ENCODE data around the gene MAP4K4.

The MAP4K4 gene

DNA sequence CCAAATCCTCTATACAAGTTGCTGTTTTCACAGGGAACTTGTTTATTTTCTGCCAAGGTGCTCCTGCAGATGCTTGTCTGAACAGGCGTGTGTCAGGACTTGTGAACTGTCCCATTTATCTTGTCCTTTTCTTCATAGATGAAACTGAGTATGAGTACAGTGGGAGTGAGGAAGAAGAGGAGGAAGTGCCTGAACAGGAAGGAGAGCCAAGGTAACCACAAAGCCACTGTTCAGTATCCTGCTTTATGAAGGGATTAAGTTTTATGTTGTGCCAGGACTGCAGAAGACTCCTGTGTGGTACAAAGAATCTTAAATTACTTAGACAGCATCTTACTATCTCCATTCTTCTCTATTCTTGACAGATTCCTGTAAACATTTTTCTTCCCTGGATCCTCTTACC is 145.0 kb downstream of the MAP4K4 start:
- no peak for DNase-seq (ENCODE audit: low spot score)

DNA sequence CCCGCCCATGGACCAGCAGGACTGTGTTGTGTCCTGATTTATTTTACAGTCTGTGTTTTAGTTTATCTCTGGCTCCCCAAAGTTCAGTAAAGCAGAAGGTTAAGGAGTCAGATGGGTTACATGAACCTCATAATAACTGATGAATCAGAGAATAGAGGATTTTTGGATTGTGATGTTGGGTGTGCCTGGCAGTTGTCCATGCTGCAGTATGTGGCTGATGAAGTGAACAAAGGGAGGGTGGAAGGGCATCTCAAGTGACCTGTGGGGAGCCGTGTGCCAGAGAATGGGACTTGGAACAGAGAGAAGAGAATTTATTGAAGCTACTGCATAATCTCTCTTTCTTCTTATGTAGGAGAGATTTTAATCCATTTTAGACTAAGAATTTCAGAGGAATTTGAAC is 145.5 kb downstream of the MAP4K4 start:
- DNase-seq (ENCODE audit: low spot score): no peak

DNA sequence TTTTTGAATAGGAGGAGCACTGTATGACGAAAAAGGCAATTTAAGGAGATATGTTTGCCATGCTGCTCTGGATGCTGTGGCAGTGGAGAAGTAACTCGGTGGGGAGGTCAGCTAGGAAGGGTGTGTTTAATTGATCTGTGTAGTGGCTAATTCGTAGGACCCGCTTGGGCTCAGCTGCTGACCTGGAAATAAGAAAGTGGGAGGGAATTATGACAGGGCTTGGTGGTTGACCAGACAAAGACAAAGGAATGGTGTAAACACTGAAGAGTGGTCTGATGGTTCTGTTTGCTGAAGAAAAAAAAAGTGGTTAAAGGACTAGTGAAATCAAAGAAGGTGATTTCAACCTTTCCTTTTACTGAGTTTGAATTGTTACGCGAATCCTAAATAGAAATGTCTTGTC is 146.0 kb downstream of the MAP4K4 start:
- DNase-seq (ENCODE audit: low spot score): no peak

DNA sequence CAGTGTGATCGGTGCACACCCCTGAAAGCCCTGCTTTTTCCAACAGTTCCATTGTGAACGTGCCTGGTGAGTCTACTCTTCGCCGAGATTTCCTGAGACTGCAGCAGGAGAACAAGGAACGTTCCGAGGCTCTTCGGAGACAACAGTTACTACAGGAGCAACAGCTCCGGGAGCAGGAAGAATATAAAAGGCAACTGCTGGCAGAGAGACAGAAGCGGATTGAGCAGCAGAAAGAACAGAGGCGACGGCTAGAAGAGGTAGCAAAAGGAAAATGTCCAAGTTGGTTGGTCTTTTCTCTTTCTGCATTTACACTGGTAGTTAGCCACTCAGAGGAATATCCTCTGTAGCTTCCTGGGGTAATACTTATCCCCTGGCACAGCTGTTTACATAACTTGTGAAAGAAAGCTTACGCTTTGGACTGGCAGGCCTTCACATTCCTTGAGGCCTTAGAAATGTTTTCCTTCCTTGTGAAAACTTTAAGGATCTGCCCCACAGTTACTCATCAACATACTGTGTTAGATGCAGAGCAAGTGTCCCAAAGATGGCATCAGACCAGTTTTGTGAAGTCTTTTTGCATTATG is 146.6 kb downstream of the MAP4K4 start:
- no peak for DNase-seq (ENCODE audit: low spot score)

DNA sequence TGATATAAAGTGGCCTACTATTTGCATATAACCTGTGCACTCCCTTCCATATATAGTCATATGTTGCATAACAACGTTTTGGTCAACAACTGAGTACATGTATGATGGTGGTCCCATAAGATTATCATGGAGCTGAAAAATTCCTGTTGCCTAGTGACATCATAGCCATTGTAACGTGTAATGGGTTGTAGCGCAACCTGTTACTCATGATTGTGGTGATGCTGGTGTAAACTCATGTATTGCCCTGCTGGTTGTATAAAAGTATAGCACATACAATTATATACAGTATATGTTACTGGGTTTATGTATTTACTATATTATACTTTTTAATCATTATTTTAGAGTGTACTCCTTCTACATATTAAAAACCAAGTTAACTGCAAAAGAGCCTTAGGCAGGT is 149.5 kb downstream of the MAP4K4 start:
- DNase-seq (ENCODE audit: low spot score): no peak

DNA sequence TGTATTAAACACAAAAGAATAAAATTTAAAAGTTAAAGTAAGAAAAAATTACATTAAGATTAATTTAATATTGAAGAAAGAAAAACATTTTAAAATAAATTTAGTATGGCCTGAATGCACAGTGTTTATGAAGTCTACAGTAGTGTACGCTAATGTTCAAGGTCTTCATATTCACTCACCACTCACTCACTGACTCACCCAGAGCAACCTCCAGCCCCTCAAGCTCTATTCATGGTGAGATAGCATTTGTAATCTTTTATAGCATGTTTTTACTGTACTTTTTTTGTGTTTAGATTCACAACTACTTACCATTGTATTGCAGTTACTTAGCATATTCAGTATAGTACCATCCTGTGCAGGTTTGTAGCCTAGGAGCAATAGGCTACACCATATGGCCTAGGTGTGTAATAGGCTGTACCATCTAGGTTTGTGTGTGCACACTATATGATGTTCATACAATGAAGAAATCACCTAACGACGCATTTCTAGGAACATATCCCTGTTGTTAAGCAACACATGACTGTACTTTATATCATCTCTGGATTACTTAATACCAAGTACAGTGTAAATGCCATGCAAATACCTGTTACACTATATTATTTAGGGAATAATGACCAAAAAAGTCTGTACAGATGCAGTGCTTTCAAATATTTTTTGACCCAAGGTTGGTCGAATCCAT is 150.3 kb downstream of the MAP4K4 start:
- DNase-seq (ENCODE audit: low spot score): no peak

DNA sequence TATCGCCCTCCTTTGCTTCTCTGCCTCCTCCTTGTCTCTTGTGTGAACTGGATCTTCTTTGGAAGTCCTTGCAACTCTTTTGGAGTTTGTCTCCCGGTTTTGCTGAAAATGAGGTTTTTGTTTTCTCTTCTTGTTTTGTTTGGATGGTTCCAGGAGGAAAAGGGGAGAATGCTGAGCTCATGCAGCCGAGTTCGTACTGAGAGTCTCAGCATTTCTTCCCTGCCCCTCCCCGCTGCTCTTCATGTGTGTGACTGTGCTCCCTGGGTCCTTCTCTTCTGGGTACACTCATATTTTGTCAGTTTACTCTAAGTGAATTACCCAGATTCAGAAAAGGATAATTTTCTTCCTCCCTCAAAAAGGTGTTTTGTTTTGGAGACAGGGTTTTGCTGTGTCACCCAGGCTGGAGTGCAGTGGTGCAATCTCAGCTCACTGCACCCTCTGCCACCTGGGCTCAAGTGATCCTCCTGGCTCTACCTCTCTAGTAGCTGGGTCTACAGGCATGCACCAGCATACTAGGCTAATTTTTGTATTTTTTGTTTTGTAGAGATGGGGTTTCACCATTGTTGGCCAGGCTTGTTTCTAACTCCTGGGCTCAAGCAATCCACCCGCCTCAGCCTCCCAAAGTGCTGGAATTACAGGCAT is 151.4 kb downstream of the MAP4K4 start:
- peak; percentile 15 for DNase-seq (ENCODE audit: low spot score)

DNA sequence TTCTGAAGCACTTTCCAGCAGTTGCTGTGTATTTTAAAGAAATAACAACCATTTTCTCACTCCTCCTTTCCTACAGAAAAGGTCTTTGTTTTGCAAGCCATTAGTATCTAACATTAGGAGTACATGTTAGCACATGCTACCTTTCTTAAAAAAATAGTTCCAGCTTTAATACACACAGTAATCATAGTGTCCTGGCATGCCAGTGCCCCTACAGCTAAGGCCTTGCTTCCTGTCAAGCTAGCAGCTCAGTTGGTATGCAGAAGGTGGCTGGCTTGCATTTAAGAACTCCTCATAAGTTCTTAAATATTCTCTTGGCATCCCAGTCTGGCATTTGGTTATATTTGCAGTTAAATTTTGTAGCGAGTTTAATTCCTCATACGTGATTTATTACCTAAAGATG is 152.9 kb downstream of the MAP4K4 start:
- no peak for DNase-seq (ENCODE audit: low spot score)

DNA sequence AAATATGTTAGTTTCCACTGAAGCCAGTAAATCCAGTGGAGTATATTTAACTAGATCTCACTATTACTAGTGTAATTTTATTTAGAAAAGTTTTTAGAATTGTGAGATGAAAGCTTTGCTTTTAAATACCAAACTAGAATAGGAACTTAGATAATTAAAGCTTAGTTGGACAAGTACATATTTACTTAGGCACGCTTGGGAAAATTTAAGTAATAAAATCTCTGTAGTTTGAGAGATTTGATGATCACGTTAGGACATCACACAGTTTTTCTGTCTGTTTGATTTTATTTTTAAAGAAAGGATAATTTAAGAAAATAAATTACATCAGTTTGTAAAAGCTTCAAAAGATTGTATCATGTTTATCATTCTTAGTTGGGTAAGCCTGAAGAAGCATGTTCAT is 153.5 kb downstream of the MAP4K4 start:
- DNase-seq (ENCODE audit: low spot score): no peak

DNA sequence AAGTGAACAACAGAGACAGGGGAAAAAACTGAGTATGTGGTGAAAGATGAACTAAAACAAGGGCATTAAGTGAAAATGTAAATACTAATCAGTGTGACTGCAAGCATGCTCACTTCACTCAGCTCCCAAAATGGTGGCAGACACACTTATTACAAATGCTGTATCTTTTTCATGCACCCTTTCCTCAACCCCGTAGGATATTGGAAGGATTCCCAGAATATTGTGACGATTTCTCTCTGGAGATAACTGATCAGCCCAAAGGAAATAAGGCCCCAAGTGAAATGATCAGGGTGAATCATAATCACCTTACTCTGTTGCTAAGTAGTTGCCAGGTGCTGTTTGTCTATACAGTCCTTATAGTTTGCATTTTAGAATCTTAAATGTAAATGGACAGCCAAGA is 155.3 kb downstream of the MAP4K4 start:
- no peak for DNase-seq (ENCODE audit: low spot score)

DNA sequence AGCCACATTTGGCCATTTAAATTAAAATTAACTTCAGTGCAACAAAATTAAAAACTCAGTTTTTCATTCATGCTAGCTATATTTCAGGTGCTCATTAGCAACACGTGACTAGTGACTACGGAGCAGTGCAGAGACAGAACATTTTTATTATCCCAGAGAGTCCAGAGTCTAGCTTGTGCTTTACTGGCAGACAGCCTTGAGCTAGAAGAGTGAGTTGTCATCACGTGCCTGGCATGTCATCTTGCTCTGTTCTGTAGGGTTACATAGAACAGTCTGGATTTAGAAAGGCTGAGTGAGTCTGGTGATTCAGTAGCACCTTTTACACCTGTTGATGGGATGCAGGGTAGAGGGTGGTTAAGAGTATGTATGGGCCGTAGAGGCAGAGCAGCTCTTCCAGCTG is 157.4 kb downstream of the MAP4K4 start:
- no peak for DNase-seq (ENCODE audit: low spot score)

DNA sequence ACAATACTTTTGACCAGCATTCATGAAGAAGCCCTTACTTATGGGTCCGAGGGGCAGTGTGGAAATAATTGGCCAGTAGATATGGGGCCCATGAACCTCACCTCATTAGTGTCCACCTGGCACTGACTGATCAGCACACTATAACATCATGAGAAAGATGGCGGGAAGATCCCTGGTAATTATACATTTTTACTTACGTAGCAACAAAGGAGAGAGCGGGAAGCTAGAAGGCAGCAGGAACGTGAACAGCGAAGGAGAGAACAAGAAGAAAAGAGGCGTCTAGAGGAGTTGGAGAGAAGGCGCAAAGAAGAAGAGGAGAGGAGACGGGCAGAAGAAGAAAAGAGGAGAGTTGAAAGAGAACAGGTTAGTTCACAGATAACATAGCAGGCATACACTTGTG is 158.3 kb downstream of the MAP4K4 start:
- DNase-seq (ENCODE audit: low spot score): no peak

DNA sequence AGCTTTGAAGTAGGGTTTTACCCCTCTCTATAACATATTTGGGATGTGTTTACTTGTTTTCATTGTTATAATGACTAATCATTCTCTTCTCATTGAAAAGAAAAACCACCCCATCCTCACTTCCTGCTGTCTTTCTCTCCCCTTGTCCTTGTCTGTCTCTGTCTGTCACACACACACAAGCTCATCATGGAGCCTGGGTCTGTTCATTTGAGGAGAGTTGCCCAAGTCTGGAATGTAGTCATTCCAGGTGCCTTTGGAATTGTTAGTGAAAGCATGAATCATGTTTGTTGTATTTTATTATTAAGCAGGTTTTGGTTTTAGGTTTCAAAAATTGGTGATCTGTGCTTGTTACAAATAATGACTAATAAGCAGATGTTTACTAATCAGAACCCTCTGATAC is 160.7 kb downstream of the MAP4K4 start:
- no peak for DNase-seq (ENCODE audit: low spot score)

DNA sequence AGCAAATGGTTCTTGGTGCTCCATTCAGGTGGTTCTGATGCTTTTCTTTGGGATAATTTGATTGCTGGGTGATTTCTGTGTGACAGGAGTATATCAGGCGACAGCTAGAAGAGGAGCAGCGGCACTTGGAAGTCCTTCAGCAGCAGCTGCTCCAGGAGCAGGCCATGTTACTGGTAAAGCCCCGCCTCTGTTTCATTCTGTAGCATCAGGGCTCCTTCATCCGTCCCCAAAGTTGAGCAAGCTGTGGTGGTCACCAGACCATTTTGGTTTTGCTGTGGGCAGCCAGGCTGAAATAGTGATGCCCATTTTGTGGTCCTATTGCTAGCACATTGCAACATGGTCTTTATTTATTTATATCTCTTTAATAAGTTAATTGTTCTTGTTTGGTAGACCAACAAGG is 161.4 kb downstream of the MAP4K4 start:
- DNase-seq (ENCODE audit: low spot score): no peak

DNA sequence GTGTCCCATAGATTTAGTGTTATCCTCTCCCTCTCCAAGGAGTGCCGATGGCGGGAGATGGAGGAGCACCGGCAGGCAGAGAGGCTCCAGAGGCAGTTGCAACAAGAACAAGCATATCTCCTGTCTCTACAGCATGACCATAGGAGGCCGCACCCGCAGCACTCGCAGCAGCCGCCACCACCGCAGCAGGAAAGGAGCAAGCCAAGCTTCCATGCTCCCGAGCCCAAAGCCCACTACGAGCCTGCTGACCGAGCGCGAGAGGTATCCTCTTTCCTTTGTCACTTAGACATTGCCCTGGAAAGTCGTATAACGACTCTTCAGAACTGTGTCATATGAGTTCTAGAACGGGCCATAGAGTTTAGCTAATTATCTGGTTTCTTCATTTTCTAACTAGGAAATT is 162.1 kb downstream of the MAP4K4 start:
- no peak for DNase-seq (ENCODE audit: low spot score)

DNA sequence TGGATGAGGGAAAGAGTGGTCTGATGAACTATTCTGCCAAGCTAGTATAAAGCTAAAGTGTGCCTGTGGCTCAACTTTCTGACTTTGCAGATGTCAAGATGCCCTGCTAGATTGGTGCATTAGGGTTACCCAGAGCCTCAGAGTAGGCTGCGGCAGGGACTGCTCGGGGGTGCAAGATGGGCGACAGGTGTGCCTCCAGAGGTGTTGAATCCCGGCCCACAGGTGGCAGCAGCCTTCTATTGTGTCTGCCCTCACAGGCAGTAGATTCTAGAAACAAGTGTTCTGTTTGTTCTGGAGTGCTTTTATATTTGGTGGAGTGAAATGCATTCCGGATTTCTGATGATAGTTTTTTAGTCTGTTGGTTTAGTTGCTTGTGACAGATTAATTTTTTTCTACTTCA is 162.7 kb downstream of the MAP4K4 start:
- DNase-seq (ENCODE audit: low spot score): no peak

DNA sequence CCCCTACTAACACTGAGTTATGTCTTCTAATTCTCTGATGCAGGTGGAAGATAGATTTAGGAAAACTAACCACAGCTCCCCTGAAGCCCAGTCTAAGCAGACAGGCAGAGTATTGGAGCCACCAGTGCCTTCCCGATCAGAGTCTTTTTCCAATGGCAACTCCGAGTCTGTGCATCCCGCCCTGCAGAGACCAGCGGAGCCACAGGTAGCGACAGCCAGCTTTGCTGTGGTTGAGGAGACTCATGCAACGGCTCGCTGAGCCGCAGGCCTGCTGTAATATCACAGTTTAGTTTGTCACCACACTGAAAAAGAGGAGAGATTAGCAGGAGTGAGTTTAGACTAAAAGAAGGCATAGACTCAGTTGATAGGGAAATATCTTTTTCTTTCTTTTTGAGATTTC is 163.3 kb downstream of the MAP4K4 start:
- DNase-seq (ENCODE audit: low spot score): no peak

DNA sequence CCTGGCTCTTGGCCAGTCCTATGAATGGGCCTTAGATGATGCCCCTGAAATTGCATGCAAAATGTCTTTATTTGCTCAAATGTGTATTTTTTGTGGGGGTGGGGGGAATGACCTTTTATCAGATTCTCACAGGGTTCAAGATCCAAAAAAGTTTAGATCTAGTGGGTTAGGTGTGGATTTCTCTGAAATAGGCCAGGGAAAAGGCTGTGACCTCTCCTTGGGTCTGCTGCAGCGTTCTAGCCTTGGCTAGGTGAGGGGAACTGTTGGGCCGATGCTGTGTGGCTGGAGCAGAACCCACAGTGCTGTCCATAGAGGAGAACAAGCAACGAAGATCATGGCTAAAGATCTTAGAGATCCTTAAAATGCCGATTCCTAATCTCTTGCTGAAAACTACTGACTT is 163.9 kb downstream of the MAP4K4 start:
- no peak for DNase-seq (ENCODE audit: low spot score)

DNA sequence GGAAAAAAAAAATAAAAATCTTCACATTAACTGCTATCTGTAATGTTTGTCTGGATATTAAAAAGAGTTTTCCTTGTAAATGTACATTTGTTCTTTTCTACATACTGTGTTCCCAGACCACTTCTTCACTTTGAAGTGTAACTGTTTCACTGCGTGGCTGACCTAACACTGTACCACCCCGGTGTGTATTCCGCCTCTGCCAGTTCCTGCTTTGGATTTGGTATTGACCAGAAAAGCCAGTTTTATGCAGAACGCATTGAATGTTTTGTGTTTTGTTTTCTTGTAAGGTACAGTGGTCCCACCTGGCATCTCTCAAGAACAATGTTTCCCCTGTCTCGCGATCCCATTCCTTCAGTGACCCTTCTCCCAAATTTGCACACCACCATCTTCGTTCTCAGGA is 166.0 kb downstream of the MAP4K4 start:
- DNase-seq (ENCODE audit: low spot score): no peak

DNA sequence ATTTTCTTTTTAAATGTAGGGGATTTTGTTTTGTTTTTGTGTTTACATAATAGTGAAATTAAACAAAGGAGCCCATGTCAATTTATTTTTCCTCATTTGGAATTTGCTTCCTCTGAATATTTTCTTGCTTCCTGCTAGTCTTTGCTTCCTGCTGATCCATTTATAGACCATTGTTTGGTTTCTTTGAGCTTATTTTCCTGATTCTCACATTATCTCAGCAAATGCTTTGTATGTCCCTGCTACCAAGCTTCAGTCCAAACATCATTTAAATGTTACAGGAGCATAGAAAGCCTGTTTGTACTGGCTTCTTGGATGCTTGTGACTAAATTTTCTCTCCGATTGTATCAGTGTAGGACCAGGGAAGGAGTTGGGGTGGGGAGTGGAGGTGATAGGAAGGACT is 166.9 kb downstream of the MAP4K4 start:
- DNase-seq (ENCODE audit: low spot score): no peak

DNA sequence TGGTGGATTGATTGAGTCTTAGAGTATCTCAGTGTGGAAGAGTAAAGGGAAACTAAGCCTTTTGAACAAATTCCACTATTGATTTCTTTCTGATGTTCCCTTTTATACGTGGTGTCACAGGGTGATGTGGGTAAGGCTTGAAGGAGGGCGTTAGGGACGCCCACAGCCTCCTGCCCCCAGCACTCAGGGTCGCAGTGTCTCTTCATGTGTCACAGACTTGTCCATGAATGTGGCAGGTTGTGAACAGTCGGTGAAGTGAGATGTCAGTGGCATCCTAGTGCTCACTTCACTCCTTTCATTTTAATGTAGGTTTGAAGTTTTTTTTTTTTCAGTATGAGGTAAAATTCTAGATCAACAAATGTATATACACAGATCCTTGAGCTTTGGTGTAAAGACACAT is 171.0 kb downstream of the MAP4K4 start:
- DNase-seq (ENCODE audit: low spot score): no peak

DNA sequence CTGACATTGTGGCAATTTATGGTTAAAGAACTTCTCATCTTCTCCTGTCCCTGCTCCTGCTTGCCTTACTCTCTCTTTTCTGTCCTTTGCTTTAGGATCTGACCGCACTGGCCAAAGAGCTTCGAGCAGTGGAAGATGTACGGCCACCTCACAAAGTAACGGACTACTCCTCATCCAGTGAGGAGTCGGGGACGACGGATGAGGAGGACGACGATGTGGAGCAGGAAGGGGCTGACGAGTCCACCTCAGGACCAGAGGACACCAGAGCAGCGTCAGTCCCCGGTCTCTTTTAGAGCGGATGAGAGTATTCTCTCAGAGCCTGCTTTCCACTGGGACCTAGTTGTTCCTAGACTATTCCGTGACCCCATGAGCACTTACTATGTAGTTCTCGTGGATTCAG is 172.0 kb downstream of the MAP4K4 start:
- no peak for DNase-seq (ENCODE audit: low spot score)

DNA sequence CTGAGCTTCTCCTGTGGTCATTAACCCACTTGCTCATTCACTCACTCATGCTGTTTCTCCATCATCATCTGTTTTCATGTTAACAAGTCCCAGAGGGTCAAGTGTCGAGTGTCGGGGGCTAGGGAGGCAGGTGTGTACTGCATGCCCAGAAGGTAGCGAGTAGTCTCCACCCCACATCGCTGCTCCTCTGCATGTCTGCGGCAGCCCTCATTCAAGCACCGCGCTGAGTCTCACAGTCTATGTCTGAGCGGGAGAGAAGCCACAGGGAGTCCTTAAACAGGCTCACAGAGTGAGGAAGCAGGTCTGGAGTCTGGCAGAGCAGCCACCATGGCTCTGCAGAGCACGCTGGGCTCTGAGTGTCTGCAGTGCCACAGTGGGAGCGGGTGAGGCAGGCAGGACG is 172.9 kb downstream of the MAP4K4 start:
- DNase-seq (ENCODE audit: low spot score): no peak

DNA sequence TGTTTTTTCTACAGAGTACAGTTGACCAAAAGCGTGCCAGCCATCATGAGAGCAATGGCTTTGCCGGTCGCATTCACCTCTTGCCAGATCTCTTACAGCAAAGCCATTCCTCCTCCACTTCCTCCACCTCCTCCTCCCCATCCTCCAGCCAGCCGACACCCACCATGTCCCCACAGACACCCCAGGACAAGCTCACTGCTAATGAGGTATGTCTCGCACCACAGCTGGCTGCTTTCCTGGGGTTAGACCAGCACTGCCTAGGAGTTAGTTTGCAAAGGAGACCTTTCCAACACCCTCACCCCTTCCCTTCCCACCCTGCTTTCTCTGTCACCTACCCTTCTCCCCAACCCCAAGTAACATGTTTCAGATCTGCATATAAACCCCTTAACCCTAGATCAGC is 174.0 kb downstream of the MAP4K4 start:
- DNase-seq (ENCODE audit: low spot score): no peak

Measured in hematopoietic multipotent progenitor cell treated with erythropoietin and hydrocortisone succinate and interleukin-3 and kit ligand, for 17 days (in vitro differentiated cells).